ENCODE data around the gene SORBS1. TPM values are rescaled to one million over a fixed set of nuclear protein-coding genes. Genes with fewer than 3 reads are reported as not detected.

SORBS1 gene
- total RNA-seq, 6 experiments from 2014 or later: 0.05 to 0.26 (median 0.18) TPM

GRCh38 chr10:95303535-95303934 is 257.6 kb downstream of the SORBS1 start:
- H3K4me3 Mint-ChIP-seq: no peak overlapping the region
- no peak for TF ChIP-seq CTCF (IDR thresholded peaks at IDR 0.05)
- no peak for DNase-seq
- no peaks in the 10 kb centered on the region; the same call in 1 of the 2 replicates for H3K27me3 Mint-ChIP-seq (ENCODE audit: insufficient read depth)
- H3K36me3 Mint-ChIP-seq (ENCODE audit: low read depth): no peaks in the 10 kb centered on the region
- no peaks in the 10 kb centered on the region for H3K9me3 Mint-ChIP-seq
- peaks cover 16% of the 10 kb centered on the region for H3K4me1 Mint-ChIP-seq (ENCODE audit: low read depth)
- H3K27ac Mint-ChIP-seq: no peak overlapping the region

GRCh38 chr10:95300022-95300539 is 261.1 kb downstream of the SORBS1 start:
- no peaks in the 10 kb centered on the region for H3K36me3 Mint-ChIP-seq (ENCODE audit: low read depth)
- no peak overlapping the region for H3K4me3 Mint-ChIP-seq
- H3K27me3 Mint-ChIP-seq (ENCODE audit: insufficient read depth): no peaks in the 10 kb centered on the region; the same call in 1 of the 2 replicates
- no peak for DNase-seq
- TF ChIP-seq CTCF (IDR thresholded peaks at IDR 0.05): no peak
- no peaks in the 10 kb centered on the region for H3K9me3 Mint-ChIP-seq
- H3K4me1 Mint-ChIP-seq (ENCODE audit: low read depth): peaks cover 8% of the 10 kb centered on the region
- H3K27ac Mint-ChIP-seq: no peak overlapping the region

GRCh38 chr10:95297402-95297801 is 263.8 kb downstream of the SORBS1 start:
- TF ChIP-seq CTCF (IDR thresholded peaks at IDR 0.05): no peak
- Mint-ChIP-seq H3K9me3 (no peaks in the 10 kb centered on the region), H3K4me3 (no peak overlapping the region), H3K27ac (no peak overlapping the region), H3K4me1 (ENCODE audit: low read depth) (peaks cover 15% of the 10 kb centered on the region), H3K36me3 (ENCODE audit: low read depth) (no peaks in the 10 kb centered on the region), H3K27me3 (ENCODE audit: insufficient read depth) (no peaks in the 10 kb centered on the region; the same call in 1 of the 2 replicates)
- DNase-seq: no peak

- no peak for DNase-seq
- TF ChIP-seq CTCF (IDR thresholded peaks at IDR 0.05): no peak
- H3K4me1 Mint-ChIP-seq (ENCODE audit: low read depth): peaks cover 18% of the 10 kb centered on the region
- no peak overlapping the region for H3K4me3 Mint-ChIP-seq
- H3K27ac Mint-ChIP-seq: no peak overlapping the region
- H3K27me3 Mint-ChIP-seq (ENCODE audit: insufficient read depth): peaks cover 1% of the 10 kb centered on the region; the same call in 1 of the 2 replicates
- no peaks in the 10 kb centered on the region for H3K36me3 Mint-ChIP-seq (ENCODE audit: low read depth)
- H3K9me3 Mint-ChIP-seq: no peaks in the 10 kb centered on the region
Observed at GRCh38 chr10:95296764-95297163, 264.4 kb downstream of the SORBS1 start.

- peaks cover 23% of the 10 kb centered on the region for H3K4me1 Mint-ChIP-seq (ENCODE audit: low read depth)
- H3K9me3 Mint-ChIP-seq: no peaks in the 10 kb centered on the region
- peak overlapping the region; percentile 48 for H3K27ac Mint-ChIP-seq
- H3K4me3 Mint-ChIP-seq: peak overlapping the region; percentile 78
- DNase-seq: peak; percentile 26
- no peaks in the 10 kb centered on the region for H3K36me3 Mint-ChIP-seq (ENCODE audit: low read depth)
- H3K27me3 Mint-ChIP-seq (ENCODE audit: insufficient read depth): peaks cover 1% of the 10 kb centered on the region; the same call in 1 of the 2 replicates
- TF ChIP-seq CTCF (IDR thresholded peaks at IDR 0.05): no peak
Observed at GRCh38 chr10:95295031-95295755, 266.0 kb downstream of the SORBS1 start.

All from HFFc6 (cell line).